ELR (cell line): ENCODE data around the gene KCNN3.

ENCODE experiments used
- DNase-seq: peaks from one replicate; pipeline ENCODE4 v3.0.0-alpha.2; 2015; ENCODE audit warnings: low read depth

The KCNN3 gene

DNA sequence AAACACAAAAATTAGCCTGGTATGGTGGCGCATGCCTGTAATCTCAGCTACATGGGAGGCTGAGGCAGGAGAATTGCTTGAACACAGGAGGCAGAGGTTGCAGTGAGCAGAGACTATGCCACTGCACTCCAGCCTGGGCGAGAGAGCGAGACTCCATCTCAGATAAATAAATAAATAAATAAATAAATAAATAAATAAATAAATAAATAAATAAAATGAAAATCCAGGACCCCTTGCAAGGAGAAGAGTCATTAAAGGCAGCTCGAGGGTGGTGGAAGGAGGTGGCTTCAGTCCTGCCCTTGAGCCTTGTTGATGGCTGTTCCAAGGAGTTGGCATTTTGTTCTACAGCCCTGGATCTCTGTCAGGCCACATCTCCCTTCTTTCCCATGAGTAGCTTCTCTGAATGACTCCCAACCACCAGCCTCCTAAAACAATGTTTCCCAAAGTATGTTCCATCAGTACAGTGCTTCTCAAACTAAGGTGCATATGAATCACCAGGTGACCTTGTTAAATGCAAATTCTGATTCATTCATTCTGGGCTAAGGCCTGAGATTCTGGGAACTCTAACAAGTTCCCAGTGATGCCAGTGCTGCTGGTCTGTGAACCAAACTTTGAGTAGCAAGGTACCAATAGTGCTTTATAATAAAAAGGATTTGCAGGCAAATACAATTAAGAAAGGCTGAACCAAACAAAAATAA is 99.0 kb downstream of the KCNN3 start:
- DNase-seq: no peak

DNA sequence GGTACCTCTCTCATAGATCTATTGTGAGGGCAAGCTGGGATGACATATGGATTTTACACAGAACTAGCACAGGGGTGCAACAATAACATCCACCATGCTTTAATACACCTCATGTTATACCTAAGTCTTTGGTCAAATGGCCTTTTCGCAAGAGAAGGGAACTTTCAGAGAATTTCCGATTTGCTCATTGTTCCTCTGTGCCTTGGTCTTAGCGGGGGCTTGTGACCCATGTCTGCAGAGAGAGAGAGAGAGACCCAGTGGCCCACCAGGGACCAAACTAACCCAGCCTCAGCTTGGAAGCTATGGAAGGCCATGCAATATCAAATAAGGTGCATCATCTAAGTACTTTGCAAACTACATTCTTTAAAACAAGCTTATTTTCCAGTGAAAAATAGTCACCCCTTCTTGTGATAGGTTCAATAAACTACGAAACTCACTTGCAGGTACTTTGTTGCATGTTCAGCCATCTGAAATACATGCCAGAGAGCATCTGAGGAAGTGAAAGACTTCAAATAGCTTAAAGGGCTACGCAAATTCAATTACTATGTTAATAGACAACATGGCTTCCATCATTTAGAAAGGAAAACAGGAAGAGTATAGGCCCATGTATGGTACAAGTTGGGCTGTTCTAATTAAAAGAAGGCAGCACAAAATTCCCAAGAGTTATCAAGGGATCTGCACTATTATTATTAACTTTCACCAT is 100.7 kb downstream of the KCNN3 start:
- no peak for DNase-seq

DNA sequence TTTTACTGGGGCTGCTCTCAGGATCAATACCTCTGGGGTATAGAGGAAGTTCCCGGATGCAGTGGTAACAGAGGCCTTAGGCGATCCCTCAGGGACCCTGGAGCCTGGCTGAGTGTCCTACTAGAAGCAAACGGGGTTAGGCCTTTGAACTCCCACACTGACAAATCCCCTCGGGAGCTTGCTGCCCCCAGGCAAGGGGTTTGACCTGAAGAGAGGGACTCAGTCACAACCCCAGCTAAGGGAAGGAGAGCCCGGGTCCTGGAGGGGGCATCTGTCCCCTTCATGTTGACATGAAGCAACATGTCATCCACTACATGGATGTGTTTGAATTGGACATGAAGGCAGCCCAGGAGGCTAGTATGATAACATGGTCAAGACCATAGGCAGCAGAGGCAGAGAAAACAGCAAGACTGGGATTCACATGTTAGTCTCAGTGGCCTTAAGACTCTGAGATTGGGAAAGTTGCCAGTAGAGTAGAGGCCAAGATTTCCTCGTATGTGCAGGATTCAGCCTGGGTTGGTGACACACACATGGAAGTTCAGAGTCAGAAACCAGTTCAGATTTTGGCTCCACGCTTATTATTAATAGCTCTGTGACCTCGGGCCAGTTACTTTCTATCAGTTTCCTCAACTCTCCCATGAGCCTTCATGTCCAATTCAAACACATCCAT is 101.5 kb downstream of the KCNN3 start:
- no peak for DNase-seq

DNA sequence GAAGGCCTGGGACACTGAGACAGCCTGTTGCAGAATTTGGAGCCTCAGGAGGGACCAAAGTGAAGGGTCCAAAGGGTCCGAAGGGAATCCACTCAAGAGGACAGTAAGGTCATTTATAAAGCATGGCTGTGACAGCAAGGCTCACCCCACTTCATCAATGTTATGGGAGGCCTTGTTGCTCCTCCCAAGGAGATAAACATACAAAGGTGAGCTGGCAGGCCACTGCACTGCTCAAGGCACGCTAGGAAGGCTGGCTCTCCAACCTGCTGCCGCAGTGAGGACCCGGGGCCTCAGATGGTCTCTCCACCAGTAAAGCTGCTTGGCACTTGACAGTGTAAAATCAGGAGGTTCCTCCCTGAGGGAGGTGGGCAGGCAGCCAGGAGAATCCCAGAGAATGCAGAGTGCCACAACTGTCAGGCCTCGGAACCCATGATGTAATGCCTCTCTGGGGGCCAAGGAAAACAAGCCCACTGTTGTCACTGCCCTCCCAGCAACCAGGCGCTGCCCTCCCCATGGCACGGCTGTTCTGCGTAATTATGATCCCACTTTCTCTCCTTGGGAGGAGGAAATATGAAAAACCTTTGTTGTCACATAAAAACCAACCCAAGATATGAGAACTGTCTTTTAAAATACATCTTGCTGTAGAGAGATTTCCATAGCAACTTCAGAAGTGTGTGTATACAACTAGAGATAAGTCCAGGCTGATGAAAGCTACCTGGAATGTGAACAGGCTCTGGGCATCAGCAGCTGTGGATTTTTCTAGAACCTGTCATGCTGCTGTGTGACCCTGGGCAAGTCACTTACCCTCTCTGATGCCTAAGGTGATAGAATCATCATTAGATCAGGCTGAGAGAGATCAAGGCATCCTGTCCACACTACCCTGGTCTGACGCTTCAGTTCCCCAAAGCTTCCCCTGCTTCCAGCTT is 102.5 kb downstream of the KCNN3 start:
- DNase-seq: no peak

DNA sequence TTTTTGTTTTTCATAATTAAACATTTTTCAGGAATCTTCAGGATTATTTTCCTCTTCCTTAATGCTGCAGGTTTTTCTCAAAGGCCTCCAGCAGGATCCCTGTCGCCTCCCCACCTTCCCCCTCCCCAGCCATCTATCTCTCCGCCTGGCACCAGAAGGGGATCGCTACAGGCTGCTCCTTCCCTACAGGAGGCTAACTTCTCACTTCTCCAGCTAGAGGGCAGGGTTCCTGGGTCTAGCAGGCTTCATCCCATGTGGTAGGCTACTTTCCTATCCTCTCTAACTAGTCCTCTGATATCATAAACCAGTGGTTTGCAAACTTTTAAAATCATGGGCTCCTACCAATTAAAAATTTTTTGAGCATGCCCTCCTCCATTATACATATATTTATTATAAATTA is 104.1 kb downstream of the KCNN3 start:
- peak; percentile 48 for DNase-seq

DNA sequence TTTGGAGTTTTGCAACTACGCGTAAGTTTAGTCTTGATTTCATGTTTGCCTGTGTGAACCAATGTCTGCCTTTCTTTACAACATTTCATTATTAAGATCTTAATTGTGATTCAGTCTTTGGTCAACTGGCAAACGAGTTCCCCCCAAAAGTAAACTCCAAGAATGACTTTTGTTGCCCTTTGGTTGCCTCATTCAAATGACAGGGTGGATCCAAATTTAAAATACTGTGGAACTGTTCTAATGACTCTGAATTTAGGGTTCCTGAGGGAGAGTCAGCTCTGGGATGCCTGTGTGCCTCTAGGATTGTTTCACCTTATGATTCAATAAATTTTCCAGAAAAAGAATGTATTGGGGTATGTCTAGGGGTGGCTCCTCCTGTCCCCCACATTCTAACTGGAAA is 105.3 kb downstream of the KCNN3 start:
- DNase-seq: no peak

DNA sequence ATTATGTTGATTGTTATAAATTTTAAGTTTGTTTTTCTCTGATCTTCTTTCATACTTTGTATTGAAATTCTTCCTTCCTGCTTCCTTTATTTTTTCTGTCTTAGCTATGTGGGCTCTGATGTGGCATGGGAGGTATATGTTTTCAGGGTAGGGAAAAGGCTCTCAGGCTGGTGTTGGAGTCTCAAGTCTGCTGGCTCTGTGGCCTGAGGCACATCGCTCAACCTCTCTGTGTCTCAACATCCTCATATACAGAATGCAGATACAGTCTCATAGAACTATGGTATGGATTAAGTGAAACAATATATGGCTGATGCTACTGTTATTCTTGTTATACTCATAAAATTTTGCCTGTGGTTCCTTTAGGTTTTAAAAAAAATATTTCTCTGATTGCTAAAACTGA is 105.9 kb downstream of the KCNN3 start:
- no peak for DNase-seq

DNA sequence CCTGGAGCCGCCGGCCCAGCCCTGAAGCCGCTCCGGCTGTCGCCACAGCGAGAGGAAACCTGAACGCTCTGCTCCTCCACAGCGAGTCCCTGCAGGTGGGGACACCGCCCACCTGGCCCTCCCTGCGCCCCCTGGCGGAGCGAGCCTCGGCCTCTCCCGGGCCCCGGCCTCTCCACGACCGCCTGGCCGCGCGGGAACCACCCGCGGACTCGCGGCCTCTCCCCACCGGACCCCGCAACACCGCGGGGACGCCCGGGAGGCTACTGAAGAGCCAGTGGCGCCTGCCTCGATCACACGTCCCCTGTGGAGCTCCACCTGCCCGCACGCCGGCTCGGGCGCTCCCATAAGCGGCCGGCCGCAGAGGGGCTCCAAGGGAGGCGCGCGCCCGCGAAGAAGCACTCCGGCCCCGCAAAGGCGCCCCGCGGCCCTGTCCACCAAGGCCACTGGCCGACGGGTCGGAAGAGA is 109.6 kb downstream of the KCNN3 start:
- DNase-seq: no peak

DNA sequence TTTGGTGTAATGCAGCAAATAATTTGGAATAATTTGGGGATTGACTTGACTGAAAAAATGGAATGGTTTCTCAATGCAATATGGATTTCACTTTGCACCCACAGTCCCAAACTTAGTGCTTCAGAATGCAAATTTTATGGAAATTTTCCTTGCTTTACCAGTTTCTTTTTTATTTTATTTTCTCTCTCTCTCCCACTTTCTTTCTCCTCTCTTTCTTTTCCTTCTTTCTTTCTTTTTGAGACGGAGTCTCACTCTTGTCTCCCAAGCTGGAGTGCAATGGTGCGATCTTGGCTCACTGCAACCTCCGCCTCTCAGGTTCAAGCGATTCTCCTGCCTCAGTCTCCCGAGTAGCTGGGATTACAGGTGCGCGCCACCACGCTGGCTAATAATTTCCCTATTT is 110.3 kb downstream of the KCNN3 start:
- no peak for DNase-seq

DNA sequence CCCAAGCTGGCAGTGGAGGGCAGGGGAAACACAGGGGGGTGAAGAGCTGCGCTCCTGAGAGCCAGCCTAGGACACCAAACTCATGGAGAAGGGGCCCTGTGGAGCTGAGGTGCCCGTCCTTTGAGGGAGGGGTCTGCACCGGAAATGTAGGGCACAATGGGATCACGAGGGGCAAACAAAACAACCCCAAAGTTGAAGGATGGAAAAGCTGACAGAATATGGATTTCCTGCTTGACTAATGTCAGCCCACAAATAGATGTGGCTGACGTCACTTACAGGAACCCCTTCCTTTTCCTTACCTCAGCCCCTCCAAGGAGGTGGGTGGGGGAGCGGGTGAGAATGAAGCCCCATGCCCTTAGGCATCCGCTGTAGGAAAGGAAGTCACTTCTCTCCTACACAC is 110.9 kb downstream of the KCNN3 start:
- no peak for DNase-seq

DNA sequence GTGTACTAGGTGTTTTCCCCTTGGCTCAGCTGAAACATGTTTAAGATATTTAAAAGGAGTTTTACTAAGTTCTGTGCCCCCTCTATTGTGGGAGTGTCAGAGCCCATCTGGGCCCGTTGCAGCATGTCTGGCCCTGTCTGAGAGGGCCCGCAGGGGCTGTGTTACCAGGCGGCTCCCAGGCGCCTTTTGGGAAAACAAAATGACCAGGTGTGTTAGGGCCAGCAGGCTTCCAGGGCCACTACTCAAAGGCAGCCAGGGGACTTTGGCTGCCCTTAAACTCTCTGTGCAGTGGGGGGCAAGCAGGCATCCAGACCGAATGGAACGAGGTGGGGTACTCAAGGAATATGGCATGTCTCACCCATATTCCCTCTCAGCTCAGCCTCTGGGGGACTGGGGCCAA is 111.7 kb downstream of the KCNN3 start:
- DNase-seq: no peak

DNA sequence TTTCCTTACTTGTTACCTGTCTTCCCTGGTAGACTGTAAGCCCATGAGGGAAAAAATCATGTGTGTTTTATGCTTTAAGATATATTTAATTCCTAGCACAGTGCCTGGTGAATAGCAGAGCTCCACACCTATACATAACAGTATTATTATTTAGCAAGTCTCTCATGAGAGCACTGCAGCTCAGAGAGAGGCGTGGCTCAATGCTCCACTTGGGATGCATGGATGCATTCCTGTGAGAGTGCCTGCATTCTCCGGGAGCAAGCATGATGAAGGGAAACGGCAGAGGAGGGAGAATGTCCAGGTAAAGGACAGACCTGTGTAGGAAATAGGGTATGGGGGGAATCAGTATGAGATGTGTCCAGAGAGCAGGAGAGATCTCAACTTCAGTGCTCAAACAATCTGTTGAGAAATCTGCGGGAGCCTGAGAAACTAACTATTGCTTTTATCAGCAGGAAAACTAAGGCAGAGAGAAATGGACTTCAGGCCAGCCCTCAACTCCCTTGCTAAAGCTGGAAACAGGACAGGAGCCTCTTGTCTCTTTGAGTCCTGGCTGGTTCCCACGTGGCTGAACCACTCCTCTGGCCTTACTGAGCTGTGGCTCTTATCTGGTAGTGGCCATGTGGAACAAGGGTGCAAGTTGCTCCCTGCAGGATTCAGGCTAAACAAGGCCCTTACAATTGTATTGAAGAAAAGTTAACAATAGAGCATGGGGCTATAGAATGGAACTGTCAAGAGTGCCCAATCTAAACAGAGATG is 113.1 kb downstream of the KCNN3 start:
- no peak for DNase-seq

DNA sequence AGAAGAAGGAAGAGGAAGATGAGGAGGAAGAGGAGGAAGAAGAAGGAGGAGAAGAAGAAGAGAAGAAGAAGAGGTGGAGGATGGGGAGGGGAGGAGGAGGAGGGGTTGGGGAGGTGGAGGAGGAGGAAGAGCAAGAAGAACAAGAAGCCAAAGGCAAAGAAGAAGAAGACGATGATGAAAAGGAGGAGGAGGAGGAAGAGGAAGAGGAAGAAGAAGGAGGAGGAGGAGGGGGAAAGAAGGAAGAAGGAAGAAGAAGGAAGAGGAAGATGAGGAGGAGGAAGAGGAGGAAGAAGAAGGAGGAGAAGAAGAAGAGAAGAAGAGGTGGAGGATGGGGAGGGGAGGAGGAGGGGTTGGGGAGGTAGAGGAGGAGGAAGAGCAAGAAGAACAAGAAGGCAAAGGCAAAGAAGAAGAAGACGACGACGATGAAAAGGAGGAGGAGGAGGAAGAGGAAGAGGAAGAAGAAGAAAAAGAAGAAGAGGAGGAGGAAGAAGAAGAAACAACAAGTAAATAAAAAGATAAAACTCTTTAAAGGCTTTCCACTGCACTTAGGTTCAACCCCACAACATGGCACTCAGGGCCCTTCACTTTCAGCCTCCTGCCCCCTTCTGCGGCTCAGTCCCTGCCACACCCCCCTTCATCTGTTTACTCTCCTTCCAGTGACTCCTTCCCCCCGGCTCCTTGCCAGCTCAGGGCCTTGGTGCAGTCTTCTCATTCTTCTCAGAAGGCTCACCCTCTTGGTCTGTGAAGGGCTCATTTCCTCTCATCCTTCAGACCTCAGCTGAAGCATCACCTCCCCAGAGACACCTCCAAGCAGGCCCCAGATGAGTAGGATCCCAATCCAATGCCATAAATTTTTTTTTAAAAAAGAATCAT is 114.0 kb downstream of the KCNN3 start:
- DNase-seq: peak; percentile 53

DNA sequence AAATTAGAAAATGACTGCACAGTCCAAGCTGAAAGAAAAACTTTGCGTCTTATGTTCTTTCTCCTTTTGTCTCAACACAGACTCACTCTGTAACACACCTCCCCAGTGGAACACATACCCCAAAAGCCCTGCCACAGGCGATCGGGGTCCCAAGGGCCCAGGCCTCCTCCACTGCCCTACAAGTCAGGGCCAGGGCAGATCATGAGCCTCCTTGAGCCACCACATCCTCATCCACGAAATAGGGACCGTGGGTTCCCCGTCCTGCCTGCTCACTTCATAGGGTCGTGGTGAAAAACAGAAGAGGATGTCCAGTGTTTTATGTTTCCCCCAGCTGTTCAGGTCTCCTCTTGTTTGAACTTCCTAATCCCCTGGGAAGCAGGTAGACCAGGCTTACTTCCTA is 116.7 kb downstream of the KCNN3 start:
- no peak for DNase-seq

DNA sequence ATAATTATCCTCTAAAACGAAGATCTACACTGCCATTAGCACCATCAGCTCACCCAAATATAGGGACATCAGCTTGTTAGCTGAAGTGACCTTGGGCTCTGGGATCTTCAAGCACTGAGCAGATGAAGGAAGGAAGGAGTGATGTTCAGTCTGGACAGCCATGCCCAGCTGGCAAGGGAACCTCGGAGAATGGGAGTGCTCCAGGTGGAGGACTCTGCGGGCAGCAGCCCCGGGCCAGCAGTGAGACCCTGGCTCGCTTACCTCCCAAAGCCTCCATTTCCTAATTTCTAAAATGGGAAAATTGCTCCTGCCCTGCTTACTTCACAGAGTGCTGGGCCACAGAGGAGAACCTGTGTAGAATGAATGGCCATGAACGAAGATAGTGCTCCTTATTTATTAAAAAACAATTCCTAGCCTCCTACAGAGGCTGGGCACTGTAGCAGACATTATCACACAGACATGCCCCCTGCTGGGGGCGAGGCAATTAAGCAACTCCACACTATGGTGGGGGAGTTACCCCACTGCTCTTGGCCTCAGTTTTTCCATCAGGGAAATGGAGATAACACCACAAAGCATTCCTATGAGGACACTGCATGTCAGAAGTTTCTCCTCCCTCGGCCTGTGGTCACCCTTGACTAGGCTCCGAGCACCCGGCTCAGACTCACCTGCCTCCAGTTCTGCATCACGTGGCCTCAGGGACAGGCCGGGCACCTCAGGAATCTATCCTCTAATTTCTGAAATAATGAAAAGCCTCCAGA is 117.6 kb downstream of the KCNN3 start:
- DNase-seq: no peak

DNA sequence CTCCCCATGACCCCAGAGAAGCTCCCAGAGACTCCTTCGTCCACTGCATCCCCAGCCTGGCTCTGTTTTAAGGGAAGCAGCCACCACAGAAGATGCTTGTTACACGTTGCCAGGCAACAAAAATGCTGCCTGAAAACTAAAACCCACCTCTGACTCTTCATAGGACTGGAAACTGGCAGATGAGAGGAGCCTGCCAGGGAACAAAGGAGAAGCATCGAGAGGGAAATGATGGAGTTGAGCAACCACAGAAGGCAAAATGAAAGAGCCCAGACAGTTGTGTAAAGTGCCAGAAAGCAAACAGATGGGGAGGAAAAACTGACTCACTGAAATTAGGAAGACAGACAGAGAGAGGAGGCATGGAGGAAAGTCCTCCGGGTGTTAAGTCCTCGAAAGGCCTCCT is 118.4 kb downstream of the KCNN3 start:
- no peak for DNase-seq

DNA sequence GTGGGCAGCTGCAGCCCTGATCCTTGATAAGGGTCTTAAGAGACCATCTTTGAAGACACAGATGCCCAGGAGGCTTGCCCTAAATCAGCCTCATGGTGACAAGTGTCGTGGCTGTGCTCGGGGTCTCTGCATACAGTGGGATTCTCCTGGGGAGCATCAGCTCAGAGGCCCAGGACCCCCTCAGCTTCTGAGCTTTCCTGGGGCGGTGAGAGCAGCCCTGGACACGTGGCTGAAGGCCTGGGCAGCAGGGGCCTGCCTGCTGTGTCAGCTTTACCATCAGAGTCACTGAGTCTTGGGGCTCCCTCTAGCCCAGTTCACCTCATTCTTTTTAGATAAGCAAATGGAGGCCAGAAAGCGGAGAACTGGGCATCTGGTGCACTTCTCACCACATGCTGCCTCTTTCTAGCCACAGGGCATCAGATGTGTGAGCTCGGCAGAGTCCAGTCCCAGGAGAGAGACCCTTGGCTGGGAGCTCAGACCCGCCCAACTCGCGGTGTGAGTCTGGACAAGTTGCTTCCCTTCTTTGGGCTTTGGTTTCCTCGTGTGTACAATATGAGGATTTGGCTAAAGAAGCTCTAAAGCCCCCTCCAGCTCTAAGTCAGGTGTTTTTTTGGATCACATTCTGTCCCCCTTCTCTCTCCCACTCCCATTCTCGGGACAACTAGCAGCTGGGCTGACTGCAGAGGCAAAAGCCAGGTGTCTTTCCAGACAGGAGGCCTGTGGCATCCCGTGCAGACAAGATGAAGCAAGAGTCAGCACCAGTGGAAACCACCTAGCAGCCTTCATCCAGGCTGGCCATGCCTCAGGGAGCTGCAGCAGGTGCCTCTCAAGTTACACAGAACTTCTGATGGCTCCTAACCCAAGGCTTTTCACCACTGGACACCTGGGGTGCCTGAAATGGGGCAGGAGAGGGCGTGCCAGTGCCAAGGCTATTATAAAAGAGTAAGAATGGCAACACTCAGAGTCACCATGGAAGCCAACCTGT is 119.1 kb downstream of the KCNN3 start:
- no peak for DNase-seq

DNA sequence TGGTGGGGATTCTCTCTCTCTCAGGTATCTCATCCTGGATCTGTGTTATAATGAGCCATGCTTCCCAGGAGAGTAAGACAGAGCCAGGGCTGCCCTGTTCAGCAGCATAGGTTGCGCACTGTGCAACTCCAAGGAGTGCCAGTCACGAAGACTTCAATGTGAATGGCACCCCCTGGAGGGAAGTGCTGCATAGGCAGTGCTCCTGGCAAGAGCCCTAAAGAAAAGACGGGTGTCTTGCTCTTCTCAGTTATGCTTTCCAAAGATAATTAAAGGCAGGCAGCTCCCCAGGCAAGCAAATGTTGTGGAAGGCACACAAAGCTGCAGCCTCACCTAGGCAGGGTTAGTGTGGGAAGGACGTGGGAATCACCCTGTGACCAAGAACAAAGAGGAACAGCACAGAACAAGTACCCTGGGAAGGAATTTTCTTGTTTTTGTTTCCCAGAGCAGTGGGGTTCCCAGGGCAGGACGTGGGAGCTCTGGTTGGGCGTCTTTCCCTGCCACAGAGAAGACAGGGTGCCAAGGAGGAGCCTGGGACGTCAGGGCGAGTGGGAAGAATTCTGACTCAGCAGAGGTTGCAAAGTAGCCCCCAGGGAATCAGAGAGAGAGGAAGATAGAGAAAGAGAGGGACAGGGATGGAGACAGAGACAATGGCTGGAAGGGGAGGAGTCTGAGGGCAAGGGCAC is 120.9 kb downstream of the KCNN3 start:
- peak; percentile 48 for DNase-seq
